Liver (tissue), 9 donors: ENCODE results near the gene GALR1. TPM values are rescaled to one million over a fixed set of nuclear protein-coding genes. Genes with fewer than 3 reads are reported as not detected.

Experiments
- DNase-seq: peaks from one replicate; pipeline ENCODE4 v3.0.0-alpha.2; 2017; ENCODE audit warnings: low spot score
- H3K27ac ChIP-seq, 2 donors: one replicate each; pipeline ENCODE4 v1.7.0; 2013; ENCODE audit warnings: inconsistent platforms in 2 of 2, low read length in 2 of 2, control low read depth in 1 of 2, low read depth in 1 of 2, mild to moderate bottlenecking in 1 of 2
- H3K27me3 ChIP-seq, 4 donors: one replicate each; pipeline versions ENCODE4 v1.6.1 to v1.7.0; 2013; ENCODE audit warnings: low read length in 3 of 4, inconsistent platforms in 1 of 4, mild to moderate bottlenecking in 1 of 4, moderate library complexity in 1 of 4; ENCODE audit not compliant: control insufficient read depth in 4 of 4, insufficient read depth in 4 of 4
- H3K36me3 ChIP-seq, 4 donors: one replicate each; pipeline versions ENCODE4 v1.6.1 to v1.7.0; 2013; ENCODE audit warnings: low read length in 3 of 4, mild to moderate bottlenecking in 3 of 4, low read depth in 1 of 4, moderate library complexity in 1 of 4; ENCODE audit not compliant: control insufficient read depth in 4 of 4, insufficient read depth in 3 of 4
- H3K4me1 ChIP-seq, 4 donors: one replicate each; pipeline versions ENCODE4 v1.6.1 to v1.7.0; 2013; ENCODE audit warnings: low read length in 3 of 4, mild to moderate bottlenecking in 3 of 4, moderate library complexity in 1 of 4; ENCODE audit not compliant: control insufficient read depth in 4 of 4, insufficient read depth in 4 of 4
- H3K4me3 ChIP-seq, 3 donors: one replicate each; pipeline versions ENCODE4 v1.6.1 to v1.7.0; 2013; ENCODE audit warnings: low read length in 3 of 3, control low read depth in 1 of 3, low read depth in 1 of 3, mild to moderate bottlenecking in 1 of 3
- H3K9ac ChIP-seq, 2 donors: one replicate each; pipeline ENCODE4 v1.7.0; 2013; ENCODE audit warnings: low read length in 2 of 2, mild to moderate bottlenecking in 2 of 2, moderate library complexity in 2 of 2, control low read depth in 1 of 2, low read depth in 1 of 2
- H3K9me3 ChIP-seq, 4 donors: one replicate each; pipeline versions ENCODE4 v1.6.1 to v1.7.0; 2013; ENCODE audit warnings: low read length in 3 of 4; ENCODE audit not compliant: control insufficient read depth in 4 of 4
- ATF3 ChIP-seq: IDR thresholded peaks from 2 replicates; pipeline ENCODE4 v1.6.1; 2016; ENCODE audit warnings: antibody characterized with exemption
- EGR1 ChIP-seq, 2 donors: IDR thresholded peaks; 2 replicates each; pipeline ENCODE4 v1.6.1; 2016 to 2018; ENCODE audit warnings: antibody characterized with exemption in 2 of 2, low read depth in 2 of 2
- FOXA2 ChIP-seq: IDR thresholded peaks from 2 replicates; pipeline ENCODE4 v1.6.1; 2016; ENCODE audit warnings: antibody characterized with exemption
- HNF4G ChIP-seq: IDR thresholded peaks from 2 replicates; pipeline ENCODE4 v1.6.1; 2016; ENCODE audit warnings: antibody characterized with exemption
- JUND ChIP-seq, 2 donors: IDR thresholded peaks; 2 replicates each; pipeline ENCODE4 v1.6.1; 2016; ENCODE audit warnings: antibody characterized with exemption in 2 of 2
- NR2F2 ChIP-seq: IDR thresholded peaks from 2 replicates; pipeline ENCODE4 v1.6.1; 2016; ENCODE audit warnings: antibody characterized with exemption
- RAD21 ChIP-seq, 2 donors: IDR thresholded peaks; 2 replicates each; pipeline ENCODE4 v1.6.1; 2016; ENCODE audit warnings: antibody characterized with exemption in 2 of 2, mild to moderate bottlenecking in 2 of 2
- RXRA ChIP-seq, 2 donors: IDR thresholded peaks; 2 replicates each; pipeline ENCODE4 v1.6.1; 2017 to 2018; ENCODE audit warnings: antibody characterized with exemption in 2 of 2, mild to moderate bottlenecking in 1 of 2
- SP1 ChIP-seq: IDR thresholded peaks from 2 replicates; pipeline ENCODE4 v1.6.1; 2018; ENCODE audit warnings: antibody characterized with exemption, mild to moderate bottlenecking
- TAF1 ChIP-seq: conservative IDR thresholded peaks from 2 replicates; pipeline ENCODE4 v1.6.1; 2016; ENCODE audit warnings: antibody characterized with exemption, mild to moderate bottlenecking
- YY1 ChIP-seq: IDR thresholded peaks from 2 replicates; pipeline ENCODE4 v1.6.1; 2016; ENCODE audit warnings: antibody characterized with exemption, mild to moderate bottlenecking
- ZBTB33 ChIP-seq: IDR thresholded peaks from 2 replicates; pipeline ENCODE4 v1.6.1; 2016; ENCODE audit warnings: antibody characterized with exemption
- WGBS: extraction: QIAGEN DNeasy Blood & Tissue Kit; methylation state at CpG from one replicate; pipeline ENCODE4 v1.1.7; 2013; 5-methylcytosine and 5-hydroxymethylcytosine counted together
- polyA plus RNA-seq, 2 donors: library from polyadenylated mRNA; stranded (reverse) in 1 of 2; unstranded in 1 of 2; fragments of 200-250 nt in 1 of 2; fragments of >200 nt in 1 of 2; fragmentation: Nextera tagmentation in 1 of 2; extraction: Ambion mirVana in 1 of 2; gene quantifications; one replicate each; pipeline versions ENCODE4 v1.2.1 to v1.2.3, GENCODE V29; 2013 to 2015
- total RNA-seq, 2 donors: library from RNA; depleted of rRNA; stranded (reverse); fragments of >200 nt; gene quantifications; one replicate each; pipeline ENCODE4 v1.2.3, GENCODE V29; 2014
- TF ChIP-seq, protein P1 (sequence below): IDR thresholded peaks from 2 replicates; pipeline ENCODE4 v1.6.1; 2016; ENCODE audit warnings: antibody characterized with exemption, mild to moderate bottlenecking
- TF ChIP-seq, protein P2 (sequence below): IDR thresholded peaks from 2 replicates; pipeline ENCODE4 v1.6.1; 2016; ENCODE audit warnings: antibody characterized with exemption
- TF ChIP-seq, protein P3 (sequence below): fragments of 150-350 bp; IDR thresholded peaks from 2 replicates; pipeline ENCODE4 v1.5.1; 2017; ENCODE audit warnings: improper control_type of control experiment, low read depth, low read length; ENCODE audit not compliant: missing input control
- donor health status: healthy.
- donor health status: healthy.
- donor health status: healthy.
- donor health status: healthy.
- donor health status: healthy.

GALR1 gene
- total and polyA plus RNA-seq, 4 donors: not detected

DNA sequence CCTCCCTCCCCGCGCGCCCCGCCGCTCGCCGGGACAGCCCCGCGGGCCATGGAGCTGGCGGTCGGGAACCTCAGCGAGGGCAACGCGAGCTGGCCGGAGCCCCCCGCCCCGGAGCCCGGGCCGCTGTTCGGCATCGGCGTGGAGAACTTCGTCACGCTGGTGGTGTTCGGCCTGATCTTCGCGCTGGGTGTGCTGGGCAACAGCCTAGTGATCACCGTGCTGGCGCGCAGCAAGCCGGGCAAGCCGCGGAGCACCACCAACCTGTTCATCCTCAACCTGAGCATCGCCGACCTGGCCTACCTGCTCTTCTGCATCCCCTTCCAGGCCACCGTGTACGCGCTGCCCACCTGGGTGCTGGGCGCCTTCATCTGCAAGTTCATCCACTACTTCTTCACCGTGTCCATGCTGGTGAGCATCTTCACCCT is 865 bp downstream of the GALR1 start:
- Histone ChIP-seq H3K9ac (no peak overlapping the region), H3K27ac (no peak overlapping the region), H3K4me3 (no peak overlapping the region), H3K9me3 (peaks cover 0 to 3% (median 0%) of the 10 kb centered on the region in 4 donors), H3K36me3 (no peaks in the 10 kb centered on the region), H3K27me3 (peaks cover 4 to 20% (median 8%) of the 10 kb centered on the region in 4 donors), H3K4me1 (peaks cover 2 to 23% (median 15%) of the 10 kb centered on the region in 4 donors)
- TF ChIP-seq RXRA (IDR thresholded peaks at IDR 0.05) (no peak), NR2F2 (no peak), ATF3 (no peak), JUND (IDR thresholded peaks at IDR 0.05) (no peak), RAD21 (IDR thresholded peaks at IDR 0.05) (no peak), FOXA2 (no peak), YY1 (no peak), SP1 (no peak), ZBTB33 (no peak)
- TF ChIP-seq, protein P1, sequence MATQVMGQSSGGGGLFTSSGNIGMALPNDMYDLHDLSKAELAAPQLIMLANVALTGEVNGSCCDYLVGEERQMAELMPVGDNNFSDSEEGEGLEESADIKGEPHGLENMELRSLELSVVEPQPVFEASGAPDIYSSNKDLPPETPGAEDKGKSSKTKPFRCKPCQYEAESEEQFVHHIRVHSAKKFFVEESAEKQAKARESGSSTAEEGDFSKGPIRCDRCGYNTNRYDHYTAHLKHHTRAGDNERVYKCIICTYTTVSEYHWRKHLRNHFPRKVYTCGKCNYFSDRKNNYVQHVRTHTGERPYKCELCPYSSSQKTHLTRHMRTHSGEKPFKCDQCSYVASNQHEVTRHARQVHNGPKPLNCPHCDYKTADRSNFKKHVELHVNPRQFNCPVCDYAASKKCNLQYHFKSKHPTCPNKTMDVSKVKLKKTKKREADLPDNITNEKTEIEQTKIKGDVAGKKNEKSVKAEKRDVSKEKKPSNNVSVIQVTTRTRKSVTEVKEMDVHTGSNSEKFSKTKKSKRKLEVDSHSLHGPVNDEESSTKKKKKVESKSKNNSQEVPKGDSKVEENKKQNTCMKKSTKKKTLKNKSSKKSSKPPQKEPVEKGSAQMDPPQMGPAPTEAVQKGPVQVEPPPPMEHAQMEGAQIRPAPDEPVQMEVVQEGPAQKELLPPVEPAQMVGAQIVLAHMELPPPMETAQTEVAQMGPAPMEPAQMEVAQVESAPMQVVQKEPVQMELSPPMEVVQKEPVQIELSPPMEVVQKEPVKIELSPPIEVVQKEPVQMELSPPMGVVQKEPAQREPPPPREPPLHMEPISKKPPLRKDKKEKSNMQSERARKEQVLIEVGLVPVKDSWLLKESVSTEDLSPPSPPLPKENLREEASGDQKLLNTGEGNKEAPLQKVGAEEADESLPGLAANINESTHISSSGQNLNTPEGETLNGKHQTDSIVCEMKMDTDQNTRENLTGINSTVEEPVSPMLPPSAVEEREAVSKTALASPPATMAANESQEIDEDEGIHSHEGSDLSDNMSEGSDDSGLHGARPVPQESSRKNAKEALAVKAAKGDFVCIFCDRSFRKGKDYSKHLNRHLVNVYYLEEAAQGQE: no peak
- TF ChIP-seq, protein P2, sequence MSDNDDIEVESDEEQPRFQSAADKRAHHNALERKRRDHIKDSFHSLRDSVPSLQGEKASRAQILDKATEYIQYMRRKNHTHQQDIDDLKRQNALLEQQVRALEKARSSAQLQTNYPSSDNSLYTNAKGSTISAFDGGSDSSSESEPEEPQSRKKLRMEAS: no peak
- TF ChIP-seq, protein P3, sequence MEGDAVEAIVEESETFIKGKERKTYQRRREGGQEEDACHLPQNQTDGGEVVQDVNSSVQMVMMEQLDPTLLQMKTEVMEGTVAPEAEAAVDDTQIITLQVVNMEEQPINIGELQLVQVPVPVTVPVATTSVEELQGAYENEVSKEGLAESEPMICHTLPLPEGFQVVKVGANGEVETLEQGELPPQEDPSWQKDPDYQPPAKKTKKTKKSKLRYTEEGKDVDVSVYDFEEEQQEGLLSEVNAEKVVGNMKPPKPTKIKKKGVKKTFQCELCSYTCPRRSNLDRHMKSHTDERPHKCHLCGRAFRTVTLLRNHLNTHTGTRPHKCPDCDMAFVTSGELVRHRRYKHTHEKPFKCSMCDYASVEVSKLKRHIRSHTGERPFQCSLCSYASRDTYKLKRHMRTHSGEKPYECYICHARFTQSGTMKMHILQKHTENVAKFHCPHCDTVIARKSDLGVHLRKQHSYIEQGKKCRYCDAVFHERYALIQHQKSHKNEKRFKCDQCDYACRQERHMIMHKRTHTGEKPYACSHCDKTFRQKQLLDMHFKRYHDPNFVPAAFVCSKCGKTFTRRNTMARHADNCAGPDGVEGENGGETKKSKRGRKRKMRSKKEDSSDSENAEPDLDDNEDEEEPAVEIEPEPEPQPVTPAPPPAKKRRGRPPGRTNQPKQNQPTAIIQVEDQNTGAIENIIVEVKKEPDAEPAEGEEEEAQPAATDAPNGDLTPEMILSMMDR: no peak
- DNase-seq: no peak
- WGBS: 5% methylated on average over 40 of the region's 40 CpGs

GRCh38 chr18:77250926-77251729 is 1.5 kb downstream of the GALR1 start:
- Histone ChIP-seq H3K4me3 (no peak overlapping the region), H3K9ac (no peak overlapping the region), H3K36me3 (no peaks in the 10 kb centered on the region), H3K9me3 (peaks cover 0 to 3% (median 0%) of the 10 kb centered on the region in 4 donors), H3K4me1 (peaks cover 2 to 23% (median 15%) of the 10 kb centered on the region in 4 donors), H3K27me3 (peaks cover 4 to 20% (median 8%) of the 10 kb centered on the region in 4 donors), H3K27ac (no peak overlapping the region)
- DNase-seq: no peak
- WGBS: 5% methylated on average over 67 of the region's 67 CpGs
- no peak for TF ChIP-seq EGR1 (IDR thresholded peaks at IDR 0.05; ENCODE audit: low read depth in 2 of 2)
- TF ChIP-seq SP1: no peak
- TF ChIP-seq ZBTB33: no peak
- no peak for TF ChIP-seq NR2F2
- no peak for TF ChIP-seq FOXA2
- TF ChIP-seq, protein P2: no peak
- no peak for TF ChIP-seq TAF1
- TF ChIP-seq, protein P1: no peak
- TF ChIP-seq ATF3: no peak
- no peak for TF ChIP-seq RXRA (IDR thresholded peaks at IDR 0.05)
- TF ChIP-seq HNF4G: no peak
